Measurements from ENCODE around the gene TTLL3.
"Not testable (repeated sequence)": the region's sequence is repeated elsewhere in the genome, so short reads cannot be mapped to it uniquely, and the experiment has no call there.

Gene TTLL3

GRCh38 chr3:9831253-9831652 lies 21.2 kb downstream of the TTLL3 start:
- no peak overlapping the region for H3K27ac ChIP-seq
- no peak for DNase-seq (ENCODE audit: low read depth, low spot score)

- no peak for DNase-seq (ENCODE audit: low read depth, low spot score)
- no peak overlapping the region for H3K27ac ChIP-seq
Observed at GRCh38 chr3:9833078-9833477, 23.0 kb downstream of the TTLL3 start.

GRCh38 chr3:9834520-9835380 lies 24.7 kb downstream of the TTLL3 start:
- no peak for DNase-seq (ENCODE audit: low read depth, low spot score)
- H3K27ac ChIP-seq: no peak overlapping the region

GRCh38 chr3:9837701-9838582 lies 27.9 kb downstream of the TTLL3 start:
- no peak for DNase-seq (ENCODE audit: low read depth, low spot score)
- no peak overlapping the region for H3K27ac ChIP-seq

- H3K27ac ChIP-seq: no peak overlapping the region
- DNase-seq (ENCODE audit: low read depth, low spot score): no peak
Observed at GRCh38 chr3:9838856-9839255, 28.8 kb downstream of the TTLL3 start.

GRCh38 chr3:9841015-9841414 lies 31.0 kb downstream of the TTLL3 start:
- no peak overlapping the region for H3K27ac ChIP-seq
- no peak for DNase-seq (ENCODE audit: low read depth, low spot score)

- H3K27ac ChIP-seq: peak within 1 kb of the TSS; percentile 69
- DNase-seq (ENCODE audit: low read depth, low spot score): peak; percentile 68
Observed at GRCh38 chr3:9843715-9844438, 33.8 kb downstream of the TTLL3 start, which contains the start of gene RPUSD3. Gene RPUSD3, minus strand, starts transcription at chr3:9844008. Its CDS starts 18 bp downstream, at chr3:9843990.

- DNase-seq (ENCODE audit: low read depth, low spot score): no peak
- no peak overlapping the region for H3K27ac ChIP-seq
Observed at GRCh38 chr3:9846231-9846630, 36.2 kb downstream of the TTLL3 start.

- no peak overlapping the region for H3K27ac ChIP-seq
- no peak for DNase-seq (ENCODE audit: low read depth, low spot score)
Observed at GRCh38 chr3:9846931-9847488, 36.9 kb downstream of the TTLL3 start.

- not testable (repeated sequence) for H3K27ac ChIP-seq; DNase-seq (ENCODE audit: low read depth, low spot score)
Observed at GRCh38 chr3:9847870-9848269, 37.8 kb downstream of the TTLL3 start.

- not testable (repeated sequence) for H3K27ac ChIP-seq; DNase-seq (ENCODE audit: low read depth, low spot score)
Observed at GRCh38 chr3:9848860-9849259, 38.8 kb downstream of the TTLL3 start.

- not testable (repeated sequence) for H3K27ac ChIP-seq; DNase-seq (ENCODE audit: low read depth, low spot score)
Observed at GRCh38 chr3:9851383-9851782, 41.3 kb downstream of the TTLL3 start.

- DNase-seq (ENCODE audit: low read depth, low spot score); H3K27ac ChIP-seq: not testable (repeated sequence)
Observed at GRCh38 chr3:9851926-9852325, 41.9 kb downstream of the TTLL3 start.

GRCh38 chr3:9852528-9852927 lies 42.5 kb downstream of the TTLL3 start:
- no peak for DNase-seq (ENCODE audit: low read depth, low spot score)

GRCh38 chr3:9854291-9854940 lies 44.4 kb downstream of the TTLL3 start:
- not testable (repeated sequence) for DNase-seq (ENCODE audit: low read depth, low spot score); H3K27ac ChIP-seq

More at GRCh38 chr3:9852528-9852927, 42.5 kb downstream of the TTLL3 start:
- no peak overlapping the region for H3K27ac ChIP-seq

GRCh38 chr3:9855594-9855993 lies 45.5 kb downstream of the TTLL3 start:
- no peak overlapping the region for H3K27ac ChIP-seq
- no peak for DNase-seq (ENCODE audit: low read depth, low spot score)

GRCh38 chr3:9859530-9860025 lies 49.5 kb downstream of the TTLL3 start:
- no peak for DNase-seq (ENCODE audit: low read depth, low spot score)

GRCh38 chr3:9861201-9861600 lies 51.1 kb downstream of the TTLL3 start:
- H3K27ac ChIP-seq: no peak overlapping the region

More at GRCh38 chr3:9859530-9860025, 49.5 kb downstream of the TTLL3 start:
- H3K27ac ChIP-seq: no peak overlapping the region

GRCh38 chr3:9861626-9862130 lies 51.6 kb downstream of the TTLL3 start:
- no peak for DNase-seq (ENCODE audit: low read depth, low spot score)
- H3K27ac ChIP-seq: no peak overlapping the region

More at GRCh38 chr3:9861201-9861600, 51.1 kb downstream of the TTLL3 start:
- no peak for DNase-seq (ENCODE audit: low read depth, low spot score)
